C4-2B (cell line): Measurements from ENCODE around the gene PARK7.

Experiments used
- CTCF ChIP-seq: fragments of 450-650 bp; conservative IDR thresholded peaks from 2 replicates; pipeline ENCODE4 v1.5.1; 2017; ENCODE audit warnings: mild to moderate bottlenecking
- ZFX ChIP-seq: fragments of 450-650 bp; IDR thresholded peaks from 2 replicates; pipeline ENCODE4 v1.6.1; 2017

GRCh38 chr1:7956218-7957032, 5.1 kb upstream of the PARK7 start:
- TF ChIP-seq CTCF (no peak), ZFX (no peak)
